Stimulated activated CD8-positive, alpha-beta memory T cell treated with anti-CD3 and anti-CD28 coated beads, Interleukin-4, amount 100 ng/mL, for 1 hour (primary cell): ENCODE data around the gene TPPP3.

Source experiments
- DNase-seq, 2 donors: peaks; one replicate each; pipeline ENCODE4 v3.0.0-alpha.2; 2020; ENCODE audit warnings: low read depth in 2 of 2, low spot score in 1 of 2

Gene TPPP3

DNA sequence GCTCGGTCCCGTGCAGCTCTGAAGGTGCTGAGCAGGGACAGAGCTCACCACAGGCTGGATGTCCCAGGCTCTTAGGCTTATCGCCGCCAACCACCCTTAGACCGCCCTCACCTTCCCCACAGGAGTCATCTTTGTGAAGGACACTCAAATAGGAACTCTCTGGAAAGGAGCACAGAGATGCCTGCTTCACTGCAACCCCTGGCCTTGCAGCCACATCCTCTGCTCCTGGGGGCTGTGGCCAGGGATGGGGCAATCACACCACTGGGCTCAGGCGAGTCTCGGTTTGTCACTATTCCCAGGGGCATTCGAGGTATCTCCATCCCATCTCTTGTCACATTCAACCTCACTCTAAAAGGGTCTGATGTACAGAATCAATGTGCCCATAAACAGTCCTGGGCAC, 12.0 kb upstream of the TPPP3 start:
- DNase-seq = no peak

DNA sequence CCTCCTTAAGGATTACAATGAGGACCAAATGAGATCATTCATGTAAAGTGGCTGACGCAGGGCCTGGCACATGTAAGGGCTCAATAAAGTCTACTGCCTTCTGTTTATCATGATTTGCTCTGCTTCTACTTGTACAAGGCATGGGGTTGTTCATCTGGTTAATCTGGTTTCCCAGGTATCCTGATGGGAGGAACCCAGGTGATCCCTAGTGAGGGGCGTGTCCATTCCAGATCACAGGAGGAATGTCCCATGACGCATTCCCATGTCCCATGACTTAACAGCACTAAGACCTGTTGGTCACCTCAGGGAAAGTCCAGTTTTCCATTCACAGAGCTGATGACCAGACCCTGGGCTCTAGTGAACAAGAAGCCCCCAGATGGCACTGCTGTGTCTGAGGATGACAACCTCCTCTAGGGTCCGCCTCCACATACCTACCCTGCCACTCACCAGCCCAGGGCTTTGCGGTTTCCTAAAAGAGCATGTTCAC, 11.5 kb upstream of the TPPP3 start:
- DNase-seq = no peak

DNA sequence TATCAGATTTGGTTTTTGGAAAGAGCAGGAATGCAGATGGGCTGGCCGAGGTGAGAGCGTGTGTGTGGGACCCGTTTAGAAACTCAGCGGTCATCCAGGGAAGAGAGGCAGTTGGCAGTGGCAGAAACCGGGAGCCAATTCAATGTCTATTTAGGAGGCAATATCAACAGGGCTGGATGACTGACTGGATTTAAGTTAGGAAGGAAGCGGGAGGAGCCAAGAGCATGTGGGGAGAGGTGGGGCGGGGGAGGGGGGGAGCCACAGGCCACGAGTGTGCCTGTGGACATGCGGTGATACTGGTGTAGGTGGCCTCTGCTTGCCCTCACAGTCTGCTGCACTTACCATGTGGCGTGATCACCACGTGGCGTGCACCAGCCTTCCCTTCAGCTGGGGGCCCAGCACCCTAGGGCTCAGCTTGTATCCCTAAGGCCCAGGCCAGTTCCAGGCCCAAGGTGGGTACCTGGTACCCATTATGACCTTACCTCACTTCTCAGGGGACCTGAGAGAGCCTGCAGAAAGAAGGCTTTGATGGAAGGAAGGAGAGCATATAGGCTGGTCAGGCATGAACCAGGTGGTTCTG, 10.8 kb upstream of the TPPP3 start:
- no peak for DNase-seq

DNA sequence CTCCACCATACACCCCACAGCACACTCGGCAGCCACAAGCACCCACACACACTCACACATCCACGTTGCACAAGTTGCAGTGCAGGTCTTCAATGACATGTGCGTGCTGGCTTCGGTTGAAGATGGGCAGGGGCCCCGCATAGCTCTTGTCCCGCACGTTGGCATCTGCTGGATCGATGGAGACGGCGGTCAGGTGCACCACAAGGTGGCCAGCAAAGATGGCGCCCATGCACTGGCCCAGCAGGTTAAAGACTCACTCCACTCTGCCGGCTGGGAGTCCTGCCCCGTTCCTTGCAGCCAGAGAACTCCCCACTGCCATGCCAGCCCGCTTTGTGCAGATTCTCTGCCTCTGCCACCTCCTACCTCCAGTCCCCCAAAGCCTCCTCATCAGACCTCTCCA, 7.6 kb upstream of the TPPP3 start:
- no peak for DNase-seq

DNA sequence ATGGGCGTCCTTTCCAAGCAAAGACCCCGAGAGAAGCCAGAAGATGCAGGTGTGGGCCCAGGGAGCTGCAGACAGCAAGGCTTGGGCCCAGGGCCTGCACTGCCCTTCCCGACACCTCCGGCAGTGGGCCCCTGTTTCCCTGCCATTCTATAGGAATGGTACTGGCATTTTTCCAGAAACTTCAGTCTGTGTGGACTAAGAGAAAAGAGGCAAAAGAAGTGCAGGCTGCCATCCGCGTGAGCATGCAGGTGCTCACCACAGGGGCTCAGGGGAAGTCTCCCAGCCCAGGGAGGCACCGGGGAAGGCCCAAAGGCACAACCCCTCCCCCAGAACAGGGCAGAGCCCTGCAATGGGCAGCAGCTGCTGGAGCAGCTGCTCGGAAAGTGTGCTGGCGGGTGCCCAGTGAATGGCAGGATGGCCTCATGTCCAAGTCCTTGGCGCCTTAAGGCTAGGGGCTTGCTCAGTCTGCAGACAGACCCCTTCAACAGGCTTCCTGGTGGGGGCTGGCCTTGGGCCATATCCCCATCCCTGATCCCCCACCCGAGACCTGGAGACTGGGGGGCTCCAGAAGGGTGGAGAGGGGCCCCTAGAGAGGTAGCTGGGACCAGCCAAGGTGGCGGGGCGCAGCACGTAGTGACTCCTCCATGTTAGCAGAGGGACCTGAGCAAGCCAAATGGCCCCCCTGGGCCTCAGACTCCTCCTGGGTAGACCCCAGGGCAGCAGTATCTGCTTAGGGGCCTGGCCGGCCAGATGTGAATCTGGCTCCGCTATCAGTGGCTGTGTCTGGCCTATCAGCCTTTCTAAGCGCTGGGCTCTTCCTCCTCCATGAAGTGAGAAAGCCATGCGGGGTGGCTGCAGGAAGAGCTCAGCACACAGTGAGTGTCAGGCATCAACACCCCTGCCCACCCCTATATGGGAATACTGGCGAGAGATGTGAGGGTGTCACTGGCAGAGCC, 6.7 kb upstream of the TPPP3 start:
- no peak for DNase-seq

DNA sequence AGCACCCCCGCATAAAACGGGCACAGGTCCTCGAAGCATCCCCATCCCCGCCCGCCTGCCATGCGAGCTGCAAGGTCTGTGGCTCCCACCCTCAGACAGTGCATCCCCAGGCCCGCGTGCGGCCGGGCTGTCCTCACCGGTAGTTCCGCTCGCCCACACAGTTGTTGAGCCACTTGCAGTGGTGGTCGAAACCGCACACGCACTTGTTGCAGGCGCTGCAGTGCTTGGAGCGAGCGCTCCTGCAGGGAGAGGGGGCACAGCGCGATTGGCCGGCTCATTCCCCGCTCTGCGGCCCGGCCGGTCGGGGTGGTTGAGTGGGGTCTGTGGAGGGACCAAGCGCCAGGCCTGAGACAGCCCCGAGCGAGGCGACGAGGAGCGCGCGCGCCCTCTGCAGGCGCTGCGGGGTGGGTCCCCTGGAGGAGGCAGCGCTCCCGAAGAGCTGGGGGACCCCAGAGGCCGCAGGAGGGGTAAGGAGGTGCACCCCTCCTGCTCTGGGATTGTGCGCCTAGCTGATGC, 6.0 kb upstream of the TPPP3 start:
- no peak for DNase-seq

DNA sequence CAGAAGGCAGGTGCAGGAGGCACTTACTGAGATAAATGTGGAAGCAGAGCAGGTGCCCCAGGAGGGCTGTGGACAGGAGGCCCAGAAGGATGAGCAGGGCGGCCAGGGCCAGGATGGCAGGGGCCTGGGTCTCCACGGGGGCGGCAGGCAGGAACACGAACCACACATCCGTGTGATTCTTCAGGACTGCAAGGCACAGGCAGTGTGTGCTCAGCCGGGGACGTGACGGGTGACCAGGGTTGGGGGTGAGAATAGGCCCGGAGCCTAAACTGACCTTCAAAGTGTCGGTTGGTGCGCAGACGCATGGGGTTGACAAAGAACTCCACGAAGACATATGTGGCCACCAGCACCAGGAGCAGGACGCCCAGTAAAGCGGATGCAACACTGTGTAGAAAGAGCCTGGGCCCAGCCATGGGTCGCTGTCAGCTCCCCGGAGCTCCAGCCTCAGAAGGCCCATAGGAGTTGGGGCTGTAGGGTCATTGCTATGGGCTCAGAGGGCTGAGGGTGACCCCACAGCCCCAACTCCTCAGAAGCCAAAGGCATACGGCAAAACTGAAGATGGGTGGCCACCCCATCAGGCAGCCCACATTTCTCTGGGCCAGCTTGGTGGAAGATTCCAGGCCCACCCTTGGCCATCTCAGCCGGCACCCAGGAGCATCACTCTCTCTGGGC, 5.4 kb upstream of the TPPP3 start:
- no peak for DNase-seq

DNA sequence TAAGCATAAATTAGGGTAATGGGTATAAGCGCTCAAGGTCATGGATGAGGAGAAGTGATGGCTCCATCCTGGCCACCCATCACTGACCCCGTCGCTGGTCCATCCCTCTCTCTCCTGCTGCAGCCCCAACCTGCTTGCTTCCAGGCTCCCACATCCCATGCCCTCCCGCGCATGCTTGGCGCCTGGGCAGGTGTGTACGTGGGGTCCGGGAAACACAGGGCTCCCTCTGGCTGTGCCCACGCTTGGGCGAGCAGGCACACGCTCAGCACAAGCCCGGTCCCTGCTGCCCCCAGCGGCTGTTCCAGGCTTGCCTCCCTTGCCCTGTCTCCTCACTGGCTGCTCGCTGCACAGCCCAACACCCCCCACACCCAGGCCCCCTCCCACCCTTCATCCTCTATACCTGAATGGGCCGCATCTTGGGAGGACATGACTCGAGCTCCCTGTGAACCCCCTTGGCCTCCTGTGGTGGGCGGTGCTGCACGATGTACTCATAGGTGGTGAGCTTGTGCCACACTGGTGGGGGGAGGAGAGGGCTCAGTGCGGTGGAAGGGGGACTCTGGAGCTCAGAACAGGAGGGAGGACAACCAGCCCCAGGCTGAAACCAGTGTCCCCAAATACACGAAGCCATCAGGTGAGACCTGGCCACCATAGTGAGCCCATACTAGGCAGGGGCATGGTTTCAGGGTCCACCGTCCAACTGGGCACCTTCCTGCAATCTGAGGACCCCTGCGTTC, 4.7 kb upstream of the TPPP3 start:
- no peak for DNase-seq

DNA sequence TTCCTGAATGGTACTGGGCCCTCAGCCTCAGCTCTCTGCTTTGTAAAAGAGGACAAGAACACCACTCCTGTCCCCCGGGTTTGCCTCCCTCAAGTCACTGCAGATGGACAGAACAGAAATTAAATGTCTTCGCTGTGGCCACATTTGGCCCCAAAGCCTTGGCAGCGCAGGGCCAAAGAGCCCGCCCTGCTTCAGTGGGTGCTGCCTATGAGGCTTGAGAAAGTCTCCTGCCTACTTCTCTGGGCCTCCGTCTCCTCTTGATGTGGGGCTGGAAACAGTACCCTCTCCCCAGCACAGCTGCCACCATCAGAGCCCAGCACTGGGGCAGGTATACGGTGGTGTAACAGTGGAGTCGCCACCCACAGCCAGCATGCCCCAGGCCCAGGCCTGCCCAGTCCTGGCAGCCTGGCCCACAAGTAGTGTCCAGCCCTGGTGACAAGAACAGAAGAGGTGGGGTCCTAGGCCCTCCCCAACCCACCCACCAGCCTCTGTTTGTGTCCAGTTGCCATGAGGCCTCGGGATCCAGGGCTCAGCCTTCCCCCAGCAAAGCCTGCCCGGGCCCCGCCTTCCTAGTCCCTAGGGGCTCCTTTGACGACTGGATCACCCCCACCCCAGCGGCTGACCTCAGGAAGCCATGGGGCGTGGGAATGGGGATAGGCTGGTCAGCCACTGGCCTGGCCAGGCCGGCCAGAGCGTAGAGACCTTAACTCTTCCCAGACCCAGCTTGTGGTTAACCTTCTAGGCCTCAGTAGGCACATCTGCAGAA, 3.9 kb upstream of the TPPP3 start:
- DNase-seq = no peak

DNA sequence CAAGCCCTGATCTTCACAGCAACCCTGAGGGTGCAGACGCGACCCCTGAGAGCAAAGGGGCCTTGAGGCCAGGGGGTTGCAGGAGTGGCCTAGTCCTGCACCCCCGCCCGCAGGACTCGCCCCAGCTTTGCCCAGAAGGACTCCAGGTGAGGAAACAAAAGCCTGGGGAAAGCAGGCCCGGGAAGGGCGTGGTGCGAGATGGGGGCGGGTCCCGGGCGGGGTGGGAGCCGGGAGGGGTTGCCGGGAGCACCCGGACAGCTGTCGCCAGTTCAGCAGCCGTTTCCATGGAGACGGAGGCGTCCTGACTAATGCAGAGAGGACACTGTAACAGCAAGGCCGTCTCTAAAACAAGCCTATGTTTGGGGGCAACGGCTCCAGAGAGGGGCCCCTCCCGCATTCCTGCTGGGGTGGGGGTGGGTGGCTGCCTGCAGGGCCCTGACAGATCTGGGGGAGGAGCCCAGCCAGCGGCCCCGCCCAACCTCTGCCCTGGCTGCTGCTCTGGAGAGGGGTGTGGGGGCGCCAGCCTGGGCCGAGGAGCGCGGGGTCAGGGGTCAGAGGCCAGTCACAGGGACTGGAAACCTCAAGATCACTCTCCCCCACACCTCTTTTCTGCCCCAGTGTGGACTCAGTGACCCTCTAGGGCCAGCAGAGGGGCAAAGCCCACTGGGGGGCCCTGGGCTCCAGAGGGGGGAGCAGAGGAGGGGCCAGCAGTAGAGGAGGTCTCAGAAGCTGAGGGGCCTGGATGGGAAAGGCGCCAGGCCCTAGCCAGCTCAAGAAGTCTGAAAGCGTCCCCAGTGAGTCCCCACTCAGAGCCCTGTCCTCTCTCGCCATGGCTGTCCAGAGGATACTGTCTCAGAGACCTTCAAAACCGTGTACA, 3.1 kb upstream of the TPPP3 start:
- DNase-seq = no peak

DNA sequence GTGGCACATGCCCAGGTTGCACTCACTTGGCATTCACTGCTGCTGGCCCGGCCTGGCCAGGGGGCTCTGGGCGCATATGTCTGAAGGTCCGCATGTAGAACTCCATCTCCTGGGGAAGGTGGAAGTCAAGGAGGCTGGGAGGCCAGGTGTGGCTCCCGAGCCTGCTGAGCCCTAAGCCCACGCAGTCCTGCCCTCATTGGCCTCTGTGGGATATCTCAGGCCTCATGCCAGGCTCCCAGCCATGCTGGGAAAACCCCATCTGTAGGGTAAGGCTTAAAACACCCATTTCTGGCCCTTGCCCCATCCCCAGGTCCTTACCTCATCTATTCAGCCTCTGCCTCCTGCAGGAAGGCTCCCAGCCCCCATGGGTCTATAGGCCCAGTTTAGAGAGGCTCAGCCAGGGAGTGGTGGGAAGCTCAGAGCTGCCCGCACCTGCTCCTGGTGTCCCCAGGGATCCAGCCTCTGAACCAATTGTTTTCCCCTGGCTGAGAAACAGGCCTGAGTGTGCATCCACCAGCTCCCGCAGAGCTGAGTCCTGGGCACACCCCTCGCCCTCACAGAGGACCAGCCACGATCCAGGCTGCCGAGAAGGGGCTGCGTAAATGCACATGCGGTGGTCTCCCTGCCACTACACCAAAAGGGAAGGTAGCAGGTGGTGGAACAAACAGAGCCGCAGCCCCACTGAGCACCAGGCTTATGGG, 2.3 kb upstream of the TPPP3 start:
- DNase-seq = no peak

DNA sequence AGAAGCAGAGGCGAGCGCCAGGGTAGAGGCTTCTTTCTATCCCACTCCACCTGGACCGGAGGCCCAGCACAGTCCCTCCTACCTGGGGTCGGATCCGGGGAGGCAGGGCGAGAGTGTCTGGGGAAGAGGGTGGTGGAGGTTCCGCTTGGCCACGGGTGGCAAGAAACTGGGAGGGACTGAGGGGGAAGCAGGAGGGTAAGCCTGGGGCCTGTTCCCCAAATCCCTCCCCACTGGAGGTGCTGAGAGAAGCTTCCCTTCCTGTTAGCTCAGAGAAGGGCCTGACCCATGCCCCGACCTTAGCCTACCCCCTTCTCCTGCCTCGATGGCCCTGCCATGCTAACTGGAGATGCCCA, 1.8 kb upstream of the TPPP3 start:
- no peak for DNase-seq

DNA sequence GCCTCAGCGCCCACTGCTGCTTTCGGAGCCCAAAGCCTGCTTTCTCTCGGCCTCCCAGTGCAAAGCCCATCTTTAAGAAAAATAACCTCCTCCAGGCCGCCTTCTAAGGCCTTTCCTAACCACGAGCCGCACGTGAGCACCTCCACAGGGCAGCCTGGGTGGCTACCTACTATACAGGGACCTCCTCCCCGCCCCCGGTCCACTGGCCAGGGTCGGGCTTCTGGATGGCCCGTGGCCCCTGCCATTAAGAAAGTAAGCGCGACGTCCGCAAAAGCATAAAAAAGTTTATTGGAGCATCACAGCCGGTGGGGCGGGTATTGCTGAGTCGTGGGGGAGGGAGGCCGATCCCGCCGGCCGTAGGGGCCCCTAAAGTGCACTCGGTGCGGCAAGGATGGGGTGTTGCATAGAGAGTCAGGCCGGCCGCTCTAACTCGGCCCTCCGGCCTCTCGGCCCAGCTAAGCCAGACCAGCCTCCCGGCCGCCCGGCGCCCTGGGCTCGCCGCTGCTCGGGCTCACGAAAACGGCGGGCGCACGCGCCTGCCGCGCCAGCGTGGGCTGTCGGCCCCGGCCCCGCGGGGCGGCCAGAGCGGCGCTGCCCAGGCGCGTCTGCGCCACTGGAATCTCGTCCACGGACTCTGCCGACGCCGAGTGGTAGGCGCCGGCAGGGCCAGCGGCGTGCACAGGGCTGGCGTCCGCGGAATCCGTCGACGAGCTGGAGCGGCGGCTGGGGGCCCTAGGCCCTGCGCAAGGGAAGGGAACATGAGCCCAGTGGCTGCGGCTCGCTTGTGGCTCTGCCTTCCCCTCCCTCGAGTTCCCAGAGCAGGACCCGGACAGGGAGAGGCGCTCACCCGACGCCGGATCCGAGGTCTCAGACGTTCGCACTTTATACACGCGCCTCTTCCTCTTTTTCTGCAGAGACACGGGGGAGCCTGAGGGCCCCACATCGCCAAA, 1.1 kb upstream of the TPPP3 start:
- DNase-seq = no peak

DNA sequence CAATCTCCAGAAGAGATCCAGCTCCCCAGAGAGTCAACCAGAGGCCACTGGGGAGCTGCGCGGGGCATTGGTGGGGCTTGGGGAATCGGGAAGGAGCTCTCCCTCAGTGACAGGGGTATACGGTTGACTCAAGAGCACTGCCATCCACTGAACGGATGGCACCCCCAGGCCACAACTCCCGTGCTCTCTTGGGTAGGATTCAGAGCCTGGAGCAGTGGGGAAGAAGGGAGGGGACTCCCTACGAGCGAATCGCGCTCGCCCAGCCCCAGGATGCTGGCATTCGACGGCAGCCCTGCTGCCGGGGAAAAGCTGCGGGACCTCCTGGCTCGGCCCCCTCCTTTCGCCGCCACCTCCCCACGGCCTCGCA, 473 bp upstream of the TPPP3 start:
- no peak for DNase-seq

DNA sequence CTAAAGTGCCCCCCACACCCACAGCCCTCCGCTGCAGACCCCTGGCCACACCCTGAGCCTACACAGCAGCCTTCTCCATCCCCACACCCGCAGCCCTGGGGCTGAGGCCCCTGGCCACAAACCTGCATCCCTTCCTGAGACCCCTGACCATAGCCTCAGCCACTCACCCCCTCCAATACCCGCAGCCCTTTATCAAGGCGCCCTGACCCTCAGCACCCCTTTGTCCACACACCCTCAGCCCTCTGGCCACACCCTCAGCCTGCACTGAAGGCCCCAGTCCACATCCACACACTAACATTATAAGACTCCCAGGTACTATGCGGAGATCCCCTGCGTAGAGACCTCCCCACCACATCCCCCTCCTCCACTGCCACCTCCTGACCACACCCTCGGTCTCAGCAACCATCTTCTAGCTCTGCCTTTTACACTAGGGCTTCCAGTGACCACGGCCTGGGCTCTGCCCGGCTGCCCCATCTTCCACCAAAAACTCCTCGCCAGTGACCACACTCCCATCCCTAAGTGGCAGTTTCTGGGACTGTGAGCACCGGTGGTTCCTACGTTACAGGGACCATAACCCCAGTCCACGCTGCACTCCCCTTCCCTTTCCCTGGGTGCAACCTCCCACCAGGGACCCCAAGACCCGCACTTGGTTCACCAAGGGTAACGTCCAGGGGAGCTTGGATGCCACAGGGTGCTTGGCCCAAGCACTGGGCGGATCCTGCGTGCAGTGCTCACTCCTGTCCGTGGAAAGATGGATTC, 818 bp downstream of the TPPP3 start:
- DNase-seq = no peak

DNA sequence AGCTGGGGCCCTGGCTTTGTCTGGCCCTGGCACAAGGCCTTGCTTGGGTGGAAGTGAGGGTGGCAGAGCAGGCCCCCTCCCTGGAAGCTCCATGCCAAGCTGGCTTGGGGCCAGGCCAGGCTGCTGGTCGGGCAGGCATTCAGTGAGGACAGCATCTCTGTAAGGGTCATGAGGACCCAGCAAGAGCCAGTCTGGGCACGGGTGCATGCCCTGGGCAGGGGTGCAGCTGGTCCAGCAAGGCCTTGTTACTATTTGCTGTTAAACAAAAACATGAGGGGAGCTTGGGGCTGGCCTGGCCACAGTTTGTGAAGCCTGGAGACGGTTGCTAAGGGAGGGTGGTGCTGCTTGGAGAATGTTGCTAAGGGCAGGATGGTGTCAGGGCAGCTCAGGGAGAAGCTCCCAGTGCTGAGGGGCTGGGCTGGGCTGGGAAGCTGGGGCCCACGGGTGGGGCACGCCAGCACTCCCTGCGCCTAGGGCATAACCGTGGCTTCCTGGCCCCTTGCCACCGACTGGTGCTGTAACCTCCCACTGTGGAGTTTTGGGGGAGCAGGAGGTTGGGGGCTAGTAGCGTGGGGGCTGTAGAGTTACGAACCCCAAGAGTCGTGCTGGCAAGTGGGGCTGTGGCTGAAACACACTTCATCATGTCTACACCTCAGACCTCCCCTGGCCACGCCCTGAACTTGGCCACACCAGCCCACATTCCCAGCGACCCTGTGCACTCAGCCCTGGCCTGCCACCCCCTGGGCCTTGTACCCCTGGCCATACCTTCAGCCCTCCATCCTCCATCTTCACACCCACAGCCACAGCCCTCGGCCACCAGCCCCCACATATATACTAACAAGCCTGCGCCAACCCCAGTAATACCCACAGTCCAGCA, 1.6 kb downstream of the TPPP3 start:
- DNase-seq = no peak
